ENCODE data around the gene SLC66A2. TPM values are rescaled to one million over a fixed set of nuclear protein-coding genes. Genes with fewer than 3 reads are reported as not detected.
A peak's percentile ranks its signal among the peaks of the same experiment; 100 is the strongest.

SLC66A2 gene
- total RNA-seq, 3 donors from 2014 or later (not counting 1 experiment from before 2014, with no cell fraction given), result 51.2 to 62.4 (median 54.1) TPM

DNA sequence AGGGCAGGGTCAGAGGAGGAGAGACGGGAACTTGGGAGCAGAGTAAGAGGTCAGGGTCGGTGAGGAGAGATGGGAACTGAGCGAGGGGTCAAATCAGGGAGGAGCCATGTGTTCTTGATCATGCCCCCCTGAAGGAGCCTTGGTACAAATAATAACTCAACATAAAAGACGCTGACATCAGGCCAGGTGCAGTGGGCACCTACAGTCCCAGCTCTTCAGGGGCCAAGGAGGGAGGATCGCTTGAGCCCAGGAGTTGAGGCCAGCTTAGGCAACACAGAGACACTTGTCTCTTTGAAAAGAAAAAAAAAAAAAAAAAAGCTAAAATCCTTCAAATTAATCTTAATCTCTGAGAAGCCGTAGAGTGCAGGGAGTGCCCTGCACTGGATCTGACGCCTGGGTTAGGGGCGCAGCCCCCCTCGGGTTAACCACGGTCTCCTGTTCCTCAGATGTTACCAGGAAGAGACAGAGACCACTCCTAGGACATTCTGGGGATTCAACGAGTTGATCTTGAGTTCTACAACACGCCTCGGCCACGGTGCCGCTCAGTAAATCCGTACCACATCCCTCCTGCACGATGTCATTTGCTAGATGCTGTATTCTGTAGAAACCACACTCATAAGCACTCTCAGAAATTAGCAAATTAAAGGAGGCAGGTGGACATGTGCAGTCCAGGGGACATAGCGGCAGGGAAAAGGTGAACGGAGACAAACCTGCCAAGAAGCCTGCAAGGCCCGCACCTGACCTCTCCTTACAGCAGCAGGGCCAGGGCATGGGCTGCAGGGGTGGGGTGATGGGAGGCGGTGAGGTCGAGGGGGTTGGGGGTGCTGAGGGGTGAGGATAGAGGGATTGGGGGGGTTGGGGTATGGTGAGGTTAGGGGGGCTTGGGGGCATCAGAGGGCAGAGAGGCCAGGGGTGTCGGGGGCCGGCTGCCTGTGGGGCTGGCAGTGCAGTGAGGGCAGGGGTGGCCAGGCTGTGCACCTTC, 29.2 kb downstream of the SLC66A2 start:
- Histone ChIP-seq H3K27me3 (ENCODE audit: control insufficient read depth, insufficient read depth, low read length) (no peaks in the 10 kb centered on the region), H3K36me3 (ENCODE audit: control insufficient read depth, insufficient read depth, low read length) (no peaks in the 10 kb centered on the region), H3K27ac (ENCODE audit: low read length) (no peak overlapping the region), H3K4me1 (ENCODE audit: control insufficient read depth, insufficient read depth, low read length) (no peaks in the 10 kb centered on the region), H3K9me3 (ENCODE audit: control insufficient read depth, insufficient read depth, low read length) (peaks cover under 1% of the 10 kb centered on the region), H3K4me3 (ENCODE audit: low read length) (no peak overlapping the region)
- Mint-ChIP-seq H3K9me3 (no peaks in the 10 kb centered on the region), H3K36me3 (no peaks in the 10 kb centered on the region), H3K4me1 (peaks cover 0 to 14% of the 10 kb centered on the region in 2 donors), H3K4me3 (no peak overlapping the region), H3K27me3 (ENCODE audit: low read depth in 2 of 2) (no peaks in the 10 kb centered on the region), H3K27ac (peak overlapping the region in 1 of 2 donors; percentile 12)
- ATAC-seq, result no peak
- intact Hi-C loops (cut with micrococcal nuclease), result no loop called here
- no peak for TF ChIP-seq CTCF (IDR thresholded peaks at IDR 0.05)
- peak in 1 of 2 donors; percentile 11 for DNase-seq
- 96% methylated on average over 23 of the region's 24 CpGs for WGBS (ENCODE audit: insufficient coverage)

DNA sequence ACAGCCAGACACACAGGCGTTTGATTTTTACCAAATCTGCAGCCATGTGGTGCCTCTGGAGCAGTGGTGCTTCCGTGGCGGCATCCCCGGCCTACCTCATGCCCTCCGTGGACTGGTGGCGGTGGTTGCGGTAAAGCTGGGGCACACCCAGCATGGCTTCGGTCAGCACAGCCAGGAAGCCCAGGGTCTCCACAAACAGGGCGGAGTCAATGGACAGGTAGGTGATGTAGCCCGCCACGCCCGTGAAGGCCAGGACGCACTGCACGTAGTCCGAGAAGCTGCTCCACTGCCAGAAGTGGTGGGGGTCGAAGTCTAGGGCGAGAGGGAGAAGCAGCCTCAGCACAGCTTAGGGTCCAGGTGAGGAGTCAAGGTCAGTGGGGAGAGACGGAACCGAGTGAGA, 32.4 kb downstream of the SLC66A2 start:
- DNase-seq (no peak), ATAC-seq (no peak)
- peaks cover 0 to 2% of the 10 kb centered on the region in 2 donors for H3K9me3 Mint-ChIP-seq
- WGBS (ENCODE audit: insufficient coverage), result 95% methylated on average over 19 of the region's 19 CpGs
- Histone ChIP-seq H3K27ac (ENCODE audit: low read length) (no peak overlapping the region), H3K4me3 (ENCODE audit: low read length) (no peak overlapping the region), H3K4me1 (ENCODE audit: control insufficient read depth, insufficient read depth, low read length) (peaks cover 5% of the 10 kb centered on the region), H3K27me3 (ENCODE audit: control insufficient read depth, insufficient read depth, low read length) (no peaks in the 10 kb centered on the region), H3K36me3 (ENCODE audit: control insufficient read depth, insufficient read depth, low read length) (peaks cover 7% of the 10 kb centered on the region), H3K9me3 (ENCODE audit: control insufficient read depth, insufficient read depth, low read length) (peaks cover 8% of the 10 kb centered on the region)
- no peaks in the 10 kb centered on the region for H3K27me3 Mint-ChIP-seq (ENCODE audit: low read depth in 2 of 2)
- H3K4me3 Mint-ChIP-seq, result no peak overlapping the region
- intact Hi-C loops (cut with micrococcal nuclease), result no loop called here
- H3K4me1 Mint-ChIP-seq, result peaks cover 0 to 24% of the 10 kb centered on the region in 2 donors
- H3K27ac Mint-ChIP-seq, result no peak overlapping the region
- TF ChIP-seq CTCF (IDR thresholded peaks at IDR 0.05), result no peak
- H3K36me3 Mint-ChIP-seq, result no peaks in the 10 kb centered on the region

GRCh38 chr18:79918615-79919011, 32.8 kb downstream of the SLC66A2 start:
- DNase-seq (peak in 1 of 2 donors; percentile 13), ATAC-seq (no peak)
- Mint-ChIP-seq H3K9me3 (peaks cover 0 to 2% of the 10 kb centered on the region in 2 donors), H3K4me3 (no peak overlapping the region), H3K27me3 (ENCODE audit: low read depth in 2 of 2) (no peaks in the 10 kb centered on the region), H3K36me3 (no peaks in the 10 kb centered on the region), H3K27ac (no peak overlapping the region), H3K4me1 (peaks cover under 1 to 26% of the 10 kb centered on the region in 2 donors)
- Histone ChIP-seq H3K9me3 (ENCODE audit: control insufficient read depth, insufficient read depth, low read length) (peaks cover 8% of the 10 kb centered on the region), H3K4me3 (ENCODE audit: low read length) (no peak overlapping the region), H3K27ac (ENCODE audit: low read length) (no peak overlapping the region), H3K4me1 (ENCODE audit: control insufficient read depth, insufficient read depth, low read length) (peaks cover 6% of the 10 kb centered on the region), H3K27me3 (ENCODE audit: control insufficient read depth, insufficient read depth, low read length) (no peaks in the 10 kb centered on the region), H3K36me3 (ENCODE audit: control insufficient read depth, insufficient read depth, low read length) (peaks cover 7% of the 10 kb centered on the region)
- intact Hi-C loops (cut with micrococcal nuclease), result no loop called here
- no peak for TF ChIP-seq CTCF (IDR thresholded peaks at IDR 0.05)
- 98% methylated on average over 20 of the region's 20 CpGs for WGBS (ENCODE audit: insufficient coverage)
